ENCODE results near the gene INCENP.

Gene INCENP

DNA sequence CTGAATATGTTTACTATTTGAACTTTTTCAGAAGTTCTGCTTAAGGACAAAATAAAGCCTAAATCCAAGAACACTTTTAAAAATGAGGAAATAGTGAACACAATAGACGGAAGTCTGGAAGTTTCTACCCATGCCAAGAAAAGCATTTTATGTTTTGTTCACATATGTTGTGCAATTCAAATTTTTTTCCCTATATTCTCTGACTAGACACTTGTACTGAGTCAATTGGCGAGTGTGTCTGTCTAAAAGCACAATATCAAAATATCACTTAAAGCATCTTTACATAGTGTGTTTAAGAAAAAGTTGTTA is 29.2 kb downstream of the INCENP start:
- Histone ChIP-seq H3K9ac (ENCODE audit: low read depth, low read length) (no peak overlapping the region), H3K27ac (ENCODE audit: low read length) (no peak overlapping the region), H3K36me3 (ENCODE audit: insufficient read depth, low read length) (peaks cover 53% of the 10 kb centered on the region), H2AFZ (ENCODE audit: low read depth, low read length) (no peak overlapping the region), H3K9me3 (ENCODE audit: insufficient read depth, low read length, severe bottlenecking) (no peaks in the 10 kb centered on the region), H3K4me3 (ENCODE audit: low read depth in 1 of 2, low read length in 2 of 2) (no peak overlapping the region), H3K4me1 (ENCODE audit: insufficient read depth, low read length) (no peaks in the 10 kb centered on the region), H4K20me1 (ENCODE audit: insufficient read depth, low read length) (peaks cover 21% of the 10 kb centered on the region), H3K4me2 (ENCODE audit: insufficient read depth, low read length) (no peak overlapping the region), H3K27me3 (ENCODE audit: insufficient read depth, low read length, poor library complexity) (no peaks in the 10 kb centered on the region), H3K79me2 (ENCODE audit: insufficient read depth, low read length) (no peaks in the 10 kb centered on the region)
- no peak for DNase-seq
- ATAC-seq (ENCODE audit: insufficient read depth, low read depth), result no peak
- no peak for TF ChIP-seq EZH2 (IDR thresholded peaks at IDR 0.05; ENCODE audit: borderline replicate concordance, low read depth, low read length, severe bottlenecking)
- TF ChIP-seq, protein P1, sequence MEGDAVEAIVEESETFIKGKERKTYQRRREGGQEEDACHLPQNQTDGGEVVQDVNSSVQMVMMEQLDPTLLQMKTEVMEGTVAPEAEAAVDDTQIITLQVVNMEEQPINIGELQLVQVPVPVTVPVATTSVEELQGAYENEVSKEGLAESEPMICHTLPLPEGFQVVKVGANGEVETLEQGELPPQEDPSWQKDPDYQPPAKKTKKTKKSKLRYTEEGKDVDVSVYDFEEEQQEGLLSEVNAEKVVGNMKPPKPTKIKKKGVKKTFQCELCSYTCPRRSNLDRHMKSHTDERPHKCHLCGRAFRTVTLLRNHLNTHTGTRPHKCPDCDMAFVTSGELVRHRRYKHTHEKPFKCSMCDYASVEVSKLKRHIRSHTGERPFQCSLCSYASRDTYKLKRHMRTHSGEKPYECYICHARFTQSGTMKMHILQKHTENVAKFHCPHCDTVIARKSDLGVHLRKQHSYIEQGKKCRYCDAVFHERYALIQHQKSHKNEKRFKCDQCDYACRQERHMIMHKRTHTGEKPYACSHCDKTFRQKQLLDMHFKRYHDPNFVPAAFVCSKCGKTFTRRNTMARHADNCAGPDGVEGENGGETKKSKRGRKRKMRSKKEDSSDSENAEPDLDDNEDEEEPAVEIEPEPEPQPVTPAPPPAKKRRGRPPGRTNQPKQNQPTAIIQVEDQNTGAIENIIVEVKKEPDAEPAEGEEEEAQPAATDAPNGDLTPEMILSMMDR (IDR thresholded peaks at IDR 0.05; ENCODE audit: borderline replicate concordance, extremely low read depth, low read length, poor library complexity, severe bottlenecking), result no peak

DNA sequence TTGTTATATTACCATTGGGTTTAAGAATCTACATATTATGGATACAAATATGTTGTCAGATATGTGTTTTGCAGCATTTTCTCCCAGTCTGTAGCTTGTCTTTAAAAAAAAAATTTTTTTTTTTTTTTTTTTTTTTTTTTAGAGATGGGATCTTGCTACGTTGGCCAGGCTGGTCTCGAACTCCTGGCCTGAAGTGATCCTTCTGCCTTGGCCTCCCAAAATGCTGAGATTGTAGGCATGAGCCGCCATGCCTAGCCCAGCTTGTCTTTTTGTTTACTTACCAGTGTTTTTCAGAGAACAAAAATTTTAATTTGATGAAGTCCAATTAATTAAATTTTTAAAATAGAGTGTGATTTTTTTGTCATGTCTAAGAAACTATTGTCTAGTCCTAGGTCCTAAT is 29.8 kb downstream of the INCENP start:
- DNase-seq (no peak), ATAC-seq (ENCODE audit: insufficient read depth, low read depth) (no peak)
- Histone ChIP-seq H3K79me2 (ENCODE audit: insufficient read depth, low read length) (no peaks in the 10 kb centered on the region), H3K9ac (ENCODE audit: low read depth, low read length) (no peak overlapping the region), H3K9me3 (ENCODE audit: insufficient read depth, low read length, severe bottlenecking) (no peaks in the 10 kb centered on the region), H3K27ac (ENCODE audit: low read length) (no peak overlapping the region), H3K36me3 (ENCODE audit: insufficient read depth, low read length) (peaks cover 48% of the 10 kb centered on the region), H2AFZ (ENCODE audit: low read depth, low read length) (no peak overlapping the region), H3K27me3 (ENCODE audit: insufficient read depth, low read length, poor library complexity) (no peaks in the 10 kb centered on the region), H3K4me2 (ENCODE audit: insufficient read depth, low read length) (no peak overlapping the region), H4K20me1 (ENCODE audit: insufficient read depth, low read length) (peaks cover 19% of the 10 kb centered on the region), H3K4me1 (ENCODE audit: insufficient read depth, low read length) (no peaks in the 10 kb centered on the region), H3K4me3 (ENCODE audit: low read depth in 1 of 2, low read length in 2 of 2) (no peak overlapping the region)
- TF ChIP-seq, protein P1 (IDR thresholded peaks at IDR 0.05; ENCODE audit: borderline replicate concordance, extremely low read depth, low read length, poor library complexity, severe bottlenecking), result no peak
- TF ChIP-seq EZH2 (IDR thresholded peaks at IDR 0.05; ENCODE audit: borderline replicate concordance, low read depth, low read length, severe bottlenecking), result no peak

DNA sequence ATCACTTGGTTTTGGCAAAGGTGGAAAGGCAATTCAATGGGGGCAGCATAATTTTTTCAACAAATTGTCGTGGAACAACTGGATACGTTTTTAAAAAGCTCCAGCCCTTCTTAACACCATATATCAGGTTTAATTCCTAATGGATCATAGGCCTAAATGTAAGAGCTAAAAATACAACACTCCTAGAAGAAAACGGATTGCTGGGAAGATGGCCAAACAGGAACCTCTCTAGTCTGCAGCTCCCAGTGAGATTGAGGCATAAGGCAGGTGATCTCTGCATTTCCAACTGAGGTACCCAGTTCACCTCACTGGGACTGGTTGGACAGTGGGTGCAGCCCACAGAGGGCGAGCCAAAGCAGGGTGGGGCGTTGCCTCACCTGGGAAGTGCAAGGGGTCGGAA is 33.8 kb downstream of the INCENP start:
- no peak for DNase-seq
- no peak for TF ChIP-seq EZH2 (IDR thresholded peaks at IDR 0.05; ENCODE audit: borderline replicate concordance, low read depth, low read length, severe bottlenecking)
- TF ChIP-seq, protein P1 (IDR thresholded peaks at IDR 0.05; ENCODE audit: borderline replicate concordance, extremely low read depth, low read length, poor library complexity, severe bottlenecking), result no peak
- no peak overlapping the region for H2AFZ ChIP-seq (ENCODE audit: low read depth, low read length)
- peaks cover 9% of the 10 kb centered on the region for H3K36me3 ChIP-seq (ENCODE audit: insufficient read depth, low read length)
- no peak overlapping the region for H3K9ac ChIP-seq (ENCODE audit: low read depth, low read length)
- H4K20me1 ChIP-seq (ENCODE audit: insufficient read depth, low read length), result no peaks in the 10 kb centered on the region
- H3K4me3 ChIP-seq (ENCODE audit: low read depth in 1 of 2, low read length in 2 of 2), result no peak overlapping the region
- no peaks in the 10 kb centered on the region for H3K27me3 ChIP-seq (ENCODE audit: insufficient read depth, low read length, poor library complexity)
- H3K4me2 ChIP-seq (ENCODE audit: insufficient read depth, low read length), result no peak overlapping the region
- H3K9me3 ChIP-seq (ENCODE audit: insufficient read depth, low read length, severe bottlenecking), result no peaks in the 10 kb centered on the region
- H3K27ac ChIP-seq (ENCODE audit: low read length), result no peak overlapping the region
- no peaks in the 10 kb centered on the region for H3K79me2 ChIP-seq (ENCODE audit: insufficient read depth, low read length)
- no peaks in the 10 kb centered on the region for H3K4me1 ChIP-seq (ENCODE audit: insufficient read depth, low read length)
- no peak for ATAC-seq (ENCODE audit: insufficient read depth, low read depth)

DNA sequence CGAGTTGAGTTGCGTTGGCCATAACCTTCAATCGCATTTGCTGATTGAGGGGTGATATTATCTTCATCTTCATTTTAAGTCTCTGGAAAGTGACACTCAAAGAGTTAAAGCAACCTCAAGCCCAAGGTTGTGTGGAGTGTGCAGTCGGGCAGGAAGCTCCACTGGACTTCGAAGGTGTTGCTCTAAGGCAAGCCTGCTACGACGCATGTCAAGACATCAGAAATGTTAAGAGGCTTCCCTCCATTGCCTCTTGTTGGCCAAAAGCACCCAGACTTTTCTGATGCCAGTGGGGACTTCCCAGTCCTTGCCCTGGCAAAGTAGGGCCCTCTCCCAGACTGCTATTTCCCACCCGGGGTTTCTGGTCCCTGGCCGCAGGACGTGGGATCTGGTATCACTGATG is 42.6 kb downstream of the INCENP start:
- Histone ChIP-seq H4K20me1 (ENCODE audit: insufficient read depth, low read length) (0 out of 2 replicates have a peak, but pooled peaks cover 2% of the 10 kb centered on the region), H3K4me2 (ENCODE audit: insufficient read depth, low read length) (no peak overlapping the region), H3K9ac (ENCODE audit: low read depth, low read length) (no peak overlapping the region), H3K79me2 (ENCODE audit: insufficient read depth, low read length) (no peaks in the 10 kb centered on the region), H3K4me3 (ENCODE audit: low read depth in 1 of 2, low read length in 2 of 2) (no peak overlapping the region), H2AFZ (ENCODE audit: low read depth, low read length) (no peak overlapping the region), H3K36me3 (ENCODE audit: insufficient read depth, low read length) (no peaks in the 10 kb centered on the region), H3K4me1 (ENCODE audit: insufficient read depth, low read length) (no peaks in the 10 kb centered on the region), H3K9me3 (ENCODE audit: insufficient read depth, low read length, severe bottlenecking) (no peaks in the 10 kb centered on the region), H3K27ac (ENCODE audit: low read length) (no peak overlapping the region), H3K27me3 (ENCODE audit: insufficient read depth, low read length, poor library complexity) (peaks cover 14% of the 10 kb centered on the region)
- TF ChIP-seq, protein P1 (IDR thresholded peaks at IDR 0.05; ENCODE audit: borderline replicate concordance, extremely low read depth, low read length, poor library complexity, severe bottlenecking), result no peak
- no peak for TF ChIP-seq EZH2 (IDR thresholded peaks at IDR 0.05; ENCODE audit: borderline replicate concordance, low read depth, low read length, severe bottlenecking)
- no peak for ATAC-seq (ENCODE audit: insufficient read depth, low read depth)
- no peak for DNase-seq
